PFSK-1 (cell line): ENCODE results near the gene RPTOR.

Experiments used
- FOXP2 ChIP-seq: optimal IDR thresholded peaks from 2 replicates; pipeline ENCODE3; 2011; ENCODE audit warnings: borderline replicate concordance, control low read depth, inconsistent platforms; ENCODE audit not compliant: insufficient read depth; ENCODE audit errors: extremely low read length, extremely low read depth
- POLR2AphosphoS5 ChIP-seq: IDR thresholded peaks from 2 replicates; pipeline ENCODE4 v1.6.1; 2012; ENCODE audit warnings: low read depth, mild to moderate bottlenecking, control low read depth, low read length, moderate library complexity
- REST ChIP-seq, 2 experiments: IDR thresholded peaks; 2 replicates each; pipeline versions ENCODE4 v1.6.1 to v1.8.0; 2011 to 2012; ENCODE audit warnings: low read depth in 2 of 2, low read length in 2 of 2, control low read depth in 1 of 2, inconsistent platforms in 1 of 2, mild to moderate bottlenecking in 1 of 2, moderate library complexity in 1 of 2; ENCODE audit not compliant: insufficient read depth in 1 of 2
- SIN3A ChIP-seq: IDR thresholded peaks from 2 replicates; pipeline ENCODE4 v1.6.1; 2012; ENCODE audit warnings: mild to moderate bottlenecking, low read length, moderate library complexity, borderline replicate concordance; ENCODE audit not compliant: insufficient read depth
- TAF1 ChIP-seq: IDR thresholded peaks from 2 replicates; pipeline ENCODE4 v1.6.1; 2012; ENCODE audit warnings: low read length, control low read depth, borderline replicate concordance; ENCODE audit not compliant: insufficient read depth

Gene RPTOR

GRCh38 chr17:80598813-80599545 is 54.3 kb downstream of the RPTOR start:
- TF ChIP-seq SIN3A (no peak), TAF1 (no peak), POLR2AphosphoS5 (no peak), REST (IDR thresholded peaks at IDR 0.05; ENCODE audit: insufficient read depth in 1 of 2, low read depth in 2 of 2, low read length in 2 of 2) (no peak), FOXP2 (no peak)

GRCh38 chr17:80599546-80600305 is 55.1 kb downstream of the RPTOR start:
- no peak for TF ChIP-seq SIN3A

- TF ChIP-seq FOXP2 (no peak), REST (IDR thresholded peaks at IDR 0.05; ENCODE audit: insufficient read depth in 1 of 2, low read depth in 2 of 2, low read length in 2 of 2) (no peak), POLR2AphosphoS5 (no peak), SIN3A (no peak), TAF1 (no peak)
Observed at GRCh38 chr17:80601146-80601545, 56.5 kb downstream of the RPTOR start.

- TF ChIP-seq POLR2AphosphoS5 (no peak), REST (IDR thresholded peaks at IDR 0.05; ENCODE audit: insufficient read depth in 1 of 2, low read depth in 2 of 2, low read length in 2 of 2) (no peak), FOXP2 (no peak), TAF1 (no peak), SIN3A (no peak)
Observed at GRCh38 chr17:80603396-80603795, 58.8 kb downstream of the RPTOR start.

- TF ChIP-seq POLR2AphosphoS5 (no peak), TAF1 (no peak), FOXP2 (no peak), SIN3A (no peak), REST (IDR thresholded peaks at IDR 0.05; ENCODE audit: insufficient read depth in 1 of 2, low read depth in 2 of 2, low read length in 2 of 2) (no peak)
Observed at GRCh38 chr17:80604009-80604669, 59.5 kb downstream of the RPTOR start.
